ENCODE data around the gene SNX33. TPM values are rescaled to one million over a fixed set of nuclear protein-coding genes. Genes with fewer than 3 reads are reported as not detected.
"Not testable (repeated sequence)": the region's sequence is repeated elsewhere in the genome, so short reads cannot be mapped to it uniquely, and the experiment has no call there.

The SNX33 gene
- total and polyA plus RNA-seq, 4 donors = 5.9 to 19.0 (median 12.7) TPM

DNA sequence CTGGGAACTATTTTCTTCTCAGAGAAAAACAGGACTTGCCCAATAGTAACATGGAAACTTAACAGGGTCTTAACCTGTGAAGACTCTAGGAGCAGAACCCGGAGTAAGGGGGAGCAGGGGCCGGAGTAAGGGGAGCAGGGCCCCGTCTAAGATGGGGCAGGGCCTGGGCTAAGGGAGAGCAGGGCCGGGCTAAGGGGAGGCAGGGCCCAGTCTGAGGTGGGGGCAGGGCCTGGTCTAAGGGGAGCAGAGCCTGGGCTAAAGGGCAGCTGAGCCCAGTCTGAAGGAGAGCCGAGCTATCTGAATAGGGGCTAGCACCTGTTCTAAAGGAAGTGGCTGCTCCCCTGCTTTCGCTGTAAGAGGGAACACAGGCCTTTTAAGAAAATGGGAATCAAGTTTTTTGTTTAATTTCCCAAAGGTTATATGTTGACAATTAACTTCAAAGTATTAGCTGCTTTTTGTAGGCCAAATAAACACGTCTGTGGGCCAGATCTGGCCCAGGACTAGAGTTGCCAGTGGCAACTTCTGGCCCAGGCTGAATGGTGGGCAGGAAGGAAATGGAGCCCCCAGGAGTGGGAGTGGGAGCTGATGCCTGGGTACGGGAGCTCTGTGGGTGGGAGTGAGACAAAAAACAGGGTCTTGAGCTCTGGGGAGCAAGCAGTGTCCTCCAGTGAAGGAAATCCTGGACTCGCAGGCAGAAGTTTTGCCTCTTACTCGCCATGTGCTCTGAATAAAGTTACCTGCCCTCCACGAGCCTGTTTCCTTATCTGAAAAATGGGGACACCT is 32.5 kb downstream of the SNX33 start:
- Histone ChIP-seq H3K4me3 (ENCODE audit: low read depth, low read length) (no peak overlapping the region), H3K27ac (ENCODE audit: low read depth, low read length) (no peak overlapping the region), H3K9me3 (ENCODE audit: control insufficient read depth, insufficient read depth, low read length) (no peaks in the 10 kb centered on the region), H3K4me1 (ENCODE audit: control insufficient read depth, insufficient read depth, low read length) (peaks cover 27% of the 10 kb centered on the region), H3K36me3 (ENCODE audit: control insufficient read depth, insufficient read depth, low read length) (peaks cover 53% of the 10 kb centered on the region), H3K27me3 (ENCODE audit: control insufficient read depth, insufficient read depth, low read length) (no peaks in the 10 kb centered on the region)
- 67% methylated on average over 9 of the region's 11 CpGs for WGBS (ENCODE audit: insufficient coverage)
- no peak for DNase-seq (ENCODE audit: low read depth in 4 of 6, low spot score in 6 of 6)

DNA sequence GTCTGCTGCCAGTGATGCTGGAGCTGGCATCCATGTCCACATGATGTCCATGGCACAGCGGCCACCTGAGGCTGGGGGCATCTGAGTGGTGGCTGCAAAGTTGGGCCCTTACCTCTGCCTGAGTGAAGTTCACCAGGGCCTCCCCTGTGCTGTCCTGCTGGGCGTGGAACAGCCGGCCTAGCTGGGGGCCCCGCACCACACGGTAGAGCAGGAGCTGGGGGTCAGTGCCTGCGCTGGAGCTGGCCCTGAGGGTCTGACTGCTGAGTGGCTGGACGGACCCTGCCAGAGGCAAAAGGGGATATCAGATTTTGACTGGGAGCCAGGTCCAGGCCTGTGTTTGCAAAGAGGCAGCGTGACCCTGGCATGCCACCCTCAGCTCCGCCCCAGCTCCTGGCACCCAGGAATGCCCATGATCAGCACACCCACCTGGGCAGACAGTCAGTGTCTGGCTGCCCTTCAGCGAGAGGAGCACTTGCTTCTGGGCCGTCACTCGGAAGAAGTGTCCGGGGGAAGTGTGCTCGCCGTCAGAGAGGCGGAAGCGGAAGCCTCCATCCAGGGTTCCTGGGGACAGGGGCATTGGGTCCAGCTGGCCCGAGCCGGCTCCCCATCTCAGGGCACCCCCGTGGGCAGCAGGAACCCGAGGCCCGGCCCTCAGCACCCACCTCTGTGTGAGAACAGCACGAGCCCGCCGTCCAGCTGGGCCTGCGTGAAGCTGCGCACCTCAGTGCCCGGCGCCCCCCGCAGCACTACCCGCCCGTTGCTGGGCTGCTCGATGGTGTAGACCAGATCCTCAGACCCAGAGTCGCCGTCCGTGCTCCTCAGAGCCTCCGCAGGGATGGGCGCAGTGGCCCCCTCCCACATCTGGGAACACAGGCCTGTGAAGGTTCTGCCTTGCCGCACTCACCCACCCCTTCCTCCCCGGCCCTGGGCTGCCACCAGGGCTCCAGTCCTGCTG is 34.7 kb downstream of the SNX33 start:
- H3K27ac ChIP-seq (ENCODE audit: low read depth, low read length) = no peak overlapping the region
- H3K36me3 ChIP-seq (ENCODE audit: control insufficient read depth, insufficient read depth, low read length) = peaks cover 39% of the 10 kb centered on the region
- no peak for DNase-seq (ENCODE audit: low read depth in 4 of 6, low spot score in 6 of 6)
- H3K9me3 ChIP-seq (ENCODE audit: control insufficient read depth, insufficient read depth, low read length) = no peaks in the 10 kb centered on the region
- WGBS (ENCODE audit: insufficient coverage) = 90% methylated on average over 36 of the region's 40 CpGs
- no peaks in the 10 kb centered on the region for H3K27me3 ChIP-seq (ENCODE audit: control insufficient read depth, insufficient read depth, low read length)
- peaks cover 23% of the 10 kb centered on the region for H3K4me1 ChIP-seq (ENCODE audit: control insufficient read depth, insufficient read depth, low read length)
- H3K4me3 ChIP-seq (ENCODE audit: low read depth, low read length) = no peak overlapping the region

DNA sequence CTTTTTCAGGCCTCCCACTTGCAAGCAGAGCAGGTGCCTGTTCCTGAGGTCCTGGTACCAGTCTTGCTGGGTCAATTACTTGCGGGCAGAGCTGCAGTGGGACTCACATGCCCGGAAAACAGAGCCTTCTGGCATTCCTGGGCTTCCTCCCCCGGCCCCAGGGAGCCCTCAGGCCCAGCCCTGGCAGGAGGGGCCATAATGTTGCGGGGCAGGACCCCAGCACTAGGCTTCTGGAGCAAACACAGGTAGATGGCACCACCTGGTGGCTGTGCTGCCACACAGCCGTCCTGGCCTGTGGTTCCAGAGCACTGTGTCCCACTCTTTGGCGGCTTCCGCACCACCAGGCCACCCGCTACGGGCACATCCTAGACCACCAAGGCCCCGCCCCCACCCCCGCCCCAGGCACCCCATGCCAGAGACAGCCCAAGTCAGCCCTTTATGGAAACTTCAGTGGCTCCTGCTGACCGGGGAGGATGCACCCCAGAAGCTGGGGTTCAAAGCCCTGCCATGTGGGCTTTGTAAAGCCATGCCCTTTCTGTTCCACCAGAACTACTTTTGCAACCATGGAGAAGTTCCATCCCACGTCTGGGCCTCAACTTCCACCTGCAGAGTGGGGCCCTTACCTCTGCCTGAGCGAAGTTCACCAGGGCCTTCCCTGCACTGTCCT is 36.1 kb downstream of the SNX33 start:
- peak in 2 of 6 donors; percentile 85 to 88 for DNase-seq (ENCODE audit: low read depth in 4 of 6, low spot score in 6 of 6)

DNA sequence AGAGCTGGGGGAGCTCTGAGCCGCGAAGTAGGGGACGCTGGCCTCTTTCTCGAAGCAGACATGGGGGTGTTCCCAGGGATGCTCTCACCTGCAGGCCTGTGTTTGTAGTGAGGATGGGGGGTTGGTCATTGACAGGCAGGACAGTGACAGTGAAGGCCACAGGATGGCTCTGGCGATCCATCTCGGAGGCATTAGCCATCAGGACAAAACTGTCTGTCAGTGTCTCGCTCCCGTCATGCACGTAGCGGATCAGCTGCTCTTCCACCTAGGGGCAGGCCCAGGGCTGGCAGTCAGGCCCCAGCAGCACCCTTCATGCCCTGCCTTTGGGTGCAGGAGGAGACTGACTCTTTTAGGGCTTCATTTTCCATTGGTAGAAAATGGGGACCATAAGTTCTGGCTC is 36.9 kb downstream of the SNX33 start:
- no peak overlapping the region for H3K4me3 ChIP-seq (ENCODE audit: low read depth, low read length)
- DNase-seq (ENCODE audit: low read depth in 4 of 6, low spot score in 6 of 6) = no peak
- H3K27me3 ChIP-seq (ENCODE audit: control insufficient read depth, insufficient read depth, low read length) = no peaks in the 10 kb centered on the region
- 86% methylated on average over 10 of the region's 10 CpGs for WGBS (ENCODE audit: insufficient coverage)
- peaks cover 23% of the 10 kb centered on the region for H3K4me1 ChIP-seq (ENCODE audit: control insufficient read depth, insufficient read depth, low read length)
- H3K36me3 ChIP-seq (ENCODE audit: control insufficient read depth, insufficient read depth, low read length) = peaks cover 54% of the 10 kb centered on the region
- no peak overlapping the region for H3K27ac ChIP-seq (ENCODE audit: low read depth, low read length)
- no peaks in the 10 kb centered on the region for H3K9me3 ChIP-seq (ENCODE audit: control insufficient read depth, insufficient read depth, low read length)

More for the DNA sequence above, 36.1 kb downstream of the SNX33 start:
- Histone ChIP-seq H3K36me3 (ENCODE audit: control insufficient read depth, insufficient read depth, low read length) (peaks cover 47% of the 10 kb centered on the region), H3K4me1 (ENCODE audit: control insufficient read depth, insufficient read depth, low read length) (peaks cover 23% of the 10 kb centered on the region)
- WGBS (ENCODE audit: insufficient coverage) = 17% methylated on average over 12 of the region's 14 CpGs
- H3K27ac ChIP-seq (ENCODE audit: low read depth, low read length); H3K27me3 ChIP-seq (ENCODE audit: control insufficient read depth, insufficient read depth, low read length); H3K4me3 ChIP-seq (ENCODE audit: low read depth, low read length); H3K9me3 ChIP-seq (ENCODE audit: control insufficient read depth, insufficient read depth, low read length): not testable (repeated sequence)

DNA sequence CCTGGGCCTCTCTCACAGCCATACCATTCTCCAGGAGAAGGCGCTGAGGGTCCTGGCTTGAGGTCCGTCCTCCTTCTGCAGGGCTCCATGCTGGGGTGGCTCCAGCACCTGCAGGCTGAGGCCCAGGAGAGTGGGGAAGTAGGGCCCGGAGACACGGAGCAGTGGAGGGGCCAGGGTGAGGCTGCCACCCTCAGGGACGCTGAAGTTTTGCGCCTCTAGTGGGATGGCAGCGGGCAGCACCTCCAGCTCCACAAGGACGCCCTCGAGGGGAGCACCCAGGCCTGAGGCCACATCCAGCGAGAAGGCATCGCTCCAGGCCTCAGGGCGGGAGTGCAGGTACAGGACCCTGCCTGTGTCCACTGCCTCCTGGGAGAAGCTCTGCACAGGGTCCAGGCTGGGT is 37.5 kb downstream of the SNX33 start:
- Histone ChIP-seq H3K4me1 (ENCODE audit: control insufficient read depth, insufficient read depth, low read length) (peaks cover 19% of the 10 kb centered on the region), H3K27me3 (ENCODE audit: control insufficient read depth, insufficient read depth, low read length) (no peaks in the 10 kb centered on the region), H3K27ac (ENCODE audit: low read depth, low read length) (no peak overlapping the region), H3K36me3 (ENCODE audit: control insufficient read depth, insufficient read depth, low read length) (peaks cover 51% of the 10 kb centered on the region), H3K9me3 (ENCODE audit: control insufficient read depth, insufficient read depth, low read length) (no peaks in the 10 kb centered on the region), H3K4me3 (ENCODE audit: low read depth, low read length) (no peak overlapping the region)
- DNase-seq (ENCODE audit: low read depth in 4 of 6, low spot score in 6 of 6) = no peak
- 74% methylated on average over 11 of the region's 12 CpGs for WGBS (ENCODE audit: insufficient coverage)

DNA sequence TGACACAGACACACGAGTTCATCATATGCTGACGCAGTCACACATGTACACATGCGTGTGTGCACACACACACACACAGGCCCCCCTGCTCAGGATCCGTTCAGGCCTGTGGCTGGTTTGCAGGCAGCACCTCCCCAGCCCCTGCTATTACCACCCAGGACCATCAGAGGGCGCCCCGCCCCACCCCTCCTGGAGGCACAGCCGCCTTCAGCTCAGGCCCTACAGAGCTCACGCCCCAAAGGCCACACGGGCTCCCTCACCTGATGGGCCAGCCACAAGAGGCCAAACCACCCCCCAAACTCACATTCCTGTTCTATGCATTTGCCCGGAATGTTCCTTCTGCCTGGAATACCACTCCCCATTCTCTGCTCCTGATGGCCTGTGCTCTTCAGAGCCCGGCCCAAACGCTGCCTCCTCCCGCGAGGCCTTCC is 38.5 kb downstream of the SNX33 start:
- peaks cover 50% of the 10 kb centered on the region for H3K36me3 ChIP-seq (ENCODE audit: control insufficient read depth, insufficient read depth, low read length)
- not testable (repeated sequence) for H3K4me1 ChIP-seq (ENCODE audit: control insufficient read depth, insufficient read depth, low read length); H3K27me3 ChIP-seq (ENCODE audit: control insufficient read depth, insufficient read depth, low read length); H3K27ac ChIP-seq (ENCODE audit: low read depth, low read length); H3K9me3 ChIP-seq (ENCODE audit: control insufficient read depth, insufficient read depth, low read length); H3K4me3 ChIP-seq (ENCODE audit: low read depth, low read length)
- peak in 2 of 6 donors; percentile 67 to 69 for DNase-seq (ENCODE audit: low read depth in 4 of 6, low spot score in 6 of 6)
- WGBS (ENCODE audit: insufficient coverage) = 19% methylated on average over 9 of the region's 14 CpGs

DNA sequence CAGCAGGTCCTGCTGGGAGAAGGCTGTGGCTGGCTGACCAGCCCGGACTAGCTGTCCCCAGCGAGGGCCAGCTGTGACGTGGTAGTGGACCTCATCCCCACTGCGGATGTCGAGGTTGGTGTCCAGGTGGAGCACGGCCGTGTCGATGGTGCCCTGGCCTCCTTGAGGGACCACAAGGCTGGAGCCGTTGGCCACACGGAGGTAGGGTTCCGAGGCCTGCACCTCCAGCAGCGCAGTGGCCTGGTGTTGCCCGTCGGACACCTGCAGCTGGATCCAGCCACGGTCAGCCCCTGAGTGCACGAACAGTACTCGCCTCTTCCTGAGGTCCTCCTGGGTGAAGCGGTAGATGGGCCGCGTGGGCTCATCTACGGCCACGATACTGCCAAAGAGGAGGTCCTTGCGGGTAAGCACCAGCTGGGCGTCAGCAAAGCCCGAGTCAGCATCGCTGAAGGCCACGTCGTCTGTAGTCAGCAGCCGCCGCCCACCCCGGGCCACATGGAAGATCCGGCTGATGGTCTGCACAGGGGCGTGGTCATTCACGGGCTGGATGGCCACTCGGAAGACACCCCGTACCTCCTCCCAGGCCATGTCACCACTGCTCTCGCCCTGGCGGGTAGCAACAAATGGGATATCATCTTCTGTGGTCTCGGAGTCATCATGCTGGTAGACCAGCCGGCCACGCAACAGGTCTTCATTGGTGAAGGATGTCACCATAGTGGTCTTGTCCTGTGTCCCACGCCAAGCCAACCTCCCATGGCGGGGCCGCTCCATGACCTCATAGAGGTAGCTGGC is 40.0 kb downstream of the SNX33 start:
- no peak for DNase-seq (ENCODE audit: low read depth in 4 of 6, low spot score in 6 of 6)
- Histone ChIP-seq H3K27ac (ENCODE audit: low read depth, low read length) (no peak overlapping the region), H3K36me3 (ENCODE audit: control insufficient read depth, insufficient read depth, low read length) (peaks cover 38% of the 10 kb centered on the region), H3K27me3 (ENCODE audit: control insufficient read depth, insufficient read depth, low read length) (no peaks in the 10 kb centered on the region), H3K9me3 (ENCODE audit: control insufficient read depth, insufficient read depth, low read length) (no peaks in the 10 kb centered on the region), H3K4me1 (ENCODE audit: control insufficient read depth, insufficient read depth, low read length) (peaks cover 9% of the 10 kb centered on the region), H3K4me3 (ENCODE audit: low read depth, low read length) (no peak overlapping the region)
- WGBS (ENCODE audit: insufficient coverage) = 96% methylated on average over 41 of the region's 44 CpGs

DNA sequence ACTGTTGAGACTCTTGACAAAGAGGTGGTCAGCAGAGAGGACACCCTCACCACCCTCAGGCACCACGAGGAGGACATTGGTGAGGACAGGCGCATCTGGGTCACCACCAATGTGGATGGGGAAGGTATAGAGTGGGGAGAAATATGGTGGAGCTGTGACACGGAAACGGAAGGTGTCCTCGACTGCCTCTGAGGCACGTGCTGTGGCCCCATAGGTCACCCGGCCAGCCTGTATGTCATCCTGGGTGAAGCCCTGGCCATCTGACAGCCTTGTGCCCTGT is 40.5 kb downstream of the SNX33 start:
- H3K4me3 ChIP-seq (ENCODE audit: low read depth, low read length) = no peak overlapping the region
- H3K27me3 ChIP-seq (ENCODE audit: control insufficient read depth, insufficient read depth, low read length) = no peaks in the 10 kb centered on the region
- no peaks in the 10 kb centered on the region for H3K9me3 ChIP-seq (ENCODE audit: control insufficient read depth, insufficient read depth, low read length)
- 97% methylated on average over 5 of the region's 7 CpGs for WGBS (ENCODE audit: insufficient coverage)
- H3K36me3 ChIP-seq (ENCODE audit: control insufficient read depth, insufficient read depth, low read length) = peaks cover 33% of the 10 kb centered on the region
- H3K4me1 ChIP-seq (ENCODE audit: control insufficient read depth, insufficient read depth, low read length) = peaks cover 11% of the 10 kb centered on the region
- no peak for DNase-seq (ENCODE audit: low read depth in 4 of 6, low spot score in 6 of 6)
- H3K27ac ChIP-seq (ENCODE audit: low read depth, low read length) = no peak overlapping the region

DNA sequence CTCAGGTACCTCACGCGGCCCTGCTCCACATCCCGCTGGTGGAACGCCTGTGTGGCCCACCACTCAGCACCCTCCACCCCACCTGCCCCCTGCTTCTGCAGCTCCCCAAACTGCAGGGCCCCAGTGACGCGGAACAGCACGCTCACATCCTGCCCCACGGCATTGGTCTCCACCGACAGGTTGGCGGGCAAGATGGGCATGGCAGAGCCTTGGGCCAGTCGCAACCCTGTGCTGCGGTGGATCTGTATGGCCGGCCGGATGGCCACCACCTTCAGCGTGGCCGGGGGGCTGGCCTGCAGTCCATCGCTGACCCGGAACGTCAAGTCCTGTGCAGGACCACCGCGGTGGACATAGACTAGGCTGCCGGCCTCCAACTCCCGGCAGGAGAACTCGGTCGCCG is 41.1 kb downstream of the SNX33 start:
- Histone ChIP-seq H3K36me3 (ENCODE audit: control insufficient read depth, insufficient read depth, low read length) (peaks cover 28% of the 10 kb centered on the region), H3K4me1 (ENCODE audit: control insufficient read depth, insufficient read depth, low read length) (peaks cover 11% of the 10 kb centered on the region), H3K9me3 (ENCODE audit: control insufficient read depth, insufficient read depth, low read length) (no peaks in the 10 kb centered on the region), H3K27me3 (ENCODE audit: control insufficient read depth, insufficient read depth, low read length) (no peaks in the 10 kb centered on the region), H3K4me3 (ENCODE audit: low read depth, low read length) (no peak overlapping the region), H3K27ac (ENCODE audit: low read depth, low read length) (no peak overlapping the region)
- WGBS (ENCODE audit: insufficient coverage) = 95% methylated on average over 26 of the region's 26 CpGs
- no peak for DNase-seq (ENCODE audit: low read depth in 4 of 6, low spot score in 6 of 6)
